NCI-H82 (cell line): ENCODE data around the gene TOLLIP.
"Not testable (repeated sequence)": the region's sequence is repeated elsewhere in the genome, so short reads cannot be mapped to it uniquely, and the experiment has no call there.

Experiments
- DNase-seq: peaks from one replicate; lab custom pipeline; 2025; lab: John Stamatoyannopoulos, UW

The TOLLIP gene

DNA sequence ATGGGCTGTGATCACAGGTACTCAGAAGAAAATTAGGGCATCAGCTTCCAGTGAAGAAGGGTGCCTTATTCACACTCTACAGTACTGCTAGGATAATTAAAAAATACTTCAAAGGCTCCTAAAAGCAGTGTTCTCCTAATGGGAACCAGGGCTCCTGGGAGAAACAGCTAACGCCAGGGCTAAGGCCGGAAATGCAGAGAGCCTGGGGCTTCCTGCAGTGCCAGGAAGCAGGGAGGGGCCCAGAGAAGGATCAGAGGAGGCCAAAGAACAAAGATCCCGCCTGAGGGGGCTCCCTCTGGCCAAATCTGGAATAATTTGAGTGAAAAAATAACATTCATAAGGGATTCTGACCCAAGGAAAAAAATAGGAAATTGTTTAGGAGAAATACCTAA is 27.5 kb downstream of the TOLLIP start:
- DNase-seq: no peak

DNA sequence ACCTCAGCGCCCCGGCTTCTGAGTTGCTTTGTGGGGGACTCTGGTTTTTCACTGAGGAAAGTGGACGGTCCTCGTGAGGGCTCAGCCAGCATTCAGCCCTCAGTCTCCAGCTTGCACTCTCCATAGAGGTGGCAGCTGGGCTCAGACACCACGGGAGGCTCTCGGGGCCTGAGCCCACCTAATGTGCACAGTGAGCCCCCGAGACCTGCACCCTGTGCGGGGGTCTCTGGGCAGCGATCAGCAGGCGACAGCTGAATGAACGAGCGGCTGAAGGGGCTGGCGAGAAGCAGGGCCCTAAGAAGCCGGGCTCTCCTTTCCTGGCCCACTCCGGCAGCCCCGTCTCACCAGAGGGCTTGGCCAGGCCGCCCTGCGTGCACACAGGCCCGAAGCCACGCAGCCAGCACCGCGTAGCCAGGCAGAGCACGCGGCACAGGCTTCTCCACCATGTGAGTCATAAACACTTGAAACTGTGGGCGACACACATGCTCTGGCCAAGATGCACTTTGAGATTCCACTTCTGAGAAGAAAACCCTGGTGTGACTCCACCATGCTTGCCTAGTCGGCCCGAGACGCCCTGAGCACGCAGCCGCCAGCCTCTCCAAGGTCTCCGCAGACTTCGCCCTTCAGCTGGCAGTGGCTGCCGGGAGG is 28.0 kb downstream of the TOLLIP start:
- DNase-seq: no peak

DNA sequence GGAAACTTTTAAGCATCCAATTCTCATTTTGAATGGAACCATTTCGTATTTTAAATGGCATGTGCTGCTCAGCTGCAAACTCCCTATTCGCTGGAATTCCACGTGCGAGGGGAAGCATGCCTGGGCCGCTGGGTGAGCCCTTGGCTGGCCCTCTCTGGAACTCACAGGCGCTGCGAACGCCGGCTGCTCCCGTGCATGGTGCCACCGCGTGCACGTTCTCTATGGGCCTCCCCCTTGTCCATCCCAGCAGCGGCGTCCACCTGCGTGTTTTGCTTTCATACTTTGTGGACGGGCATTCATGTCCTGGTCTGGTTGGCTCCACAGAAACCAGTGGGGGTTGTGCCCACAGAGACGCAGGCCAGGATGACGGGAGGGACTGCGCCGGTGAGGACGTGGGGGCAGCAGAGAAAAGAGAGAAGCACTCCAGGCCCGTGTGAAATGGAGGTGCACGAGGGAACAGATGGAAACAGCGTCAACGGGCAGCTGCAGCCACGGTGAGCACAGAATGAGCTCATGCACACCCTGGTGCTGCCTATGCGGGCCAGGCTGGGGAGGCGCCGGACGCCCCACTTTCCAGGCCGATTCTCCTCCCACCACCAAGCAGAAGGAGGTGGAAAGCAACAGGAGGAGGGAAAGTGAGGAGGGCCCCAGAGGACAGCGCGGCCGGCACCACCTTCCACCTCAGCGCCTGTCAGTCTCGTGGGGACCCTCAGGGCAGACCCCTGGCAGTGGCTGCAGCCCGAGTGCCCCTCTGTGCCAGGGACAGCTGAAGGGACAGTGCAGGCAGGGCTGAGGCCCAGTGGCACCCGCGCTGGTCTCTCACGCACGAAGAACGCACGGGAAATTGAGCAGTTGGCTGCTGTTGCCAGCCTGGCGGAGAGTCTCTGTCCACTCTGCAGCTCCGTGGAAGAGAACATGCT is 29.1 kb downstream of the TOLLIP start:
- DNase-seq: no peak

DNA sequence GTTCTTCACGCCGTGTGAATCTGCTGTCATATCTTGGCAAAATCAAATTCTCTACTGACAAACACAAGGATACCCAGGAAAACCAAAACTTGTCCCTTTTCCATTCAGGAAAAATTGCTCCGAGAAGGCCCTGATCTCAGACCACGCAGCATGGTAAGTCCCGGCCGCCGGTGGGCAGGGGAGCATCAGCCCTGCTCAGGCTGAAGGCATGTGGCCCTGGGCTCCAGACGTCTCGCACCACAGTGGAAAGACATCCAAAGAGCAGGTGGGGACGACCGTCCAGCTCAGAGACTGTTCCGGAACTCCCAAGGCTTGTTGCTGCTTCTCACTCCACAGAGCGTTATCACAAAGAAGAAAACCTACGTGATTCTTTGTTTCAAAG is 29.8 kb downstream of the TOLLIP start:
- no peak for DNase-seq

DNA sequence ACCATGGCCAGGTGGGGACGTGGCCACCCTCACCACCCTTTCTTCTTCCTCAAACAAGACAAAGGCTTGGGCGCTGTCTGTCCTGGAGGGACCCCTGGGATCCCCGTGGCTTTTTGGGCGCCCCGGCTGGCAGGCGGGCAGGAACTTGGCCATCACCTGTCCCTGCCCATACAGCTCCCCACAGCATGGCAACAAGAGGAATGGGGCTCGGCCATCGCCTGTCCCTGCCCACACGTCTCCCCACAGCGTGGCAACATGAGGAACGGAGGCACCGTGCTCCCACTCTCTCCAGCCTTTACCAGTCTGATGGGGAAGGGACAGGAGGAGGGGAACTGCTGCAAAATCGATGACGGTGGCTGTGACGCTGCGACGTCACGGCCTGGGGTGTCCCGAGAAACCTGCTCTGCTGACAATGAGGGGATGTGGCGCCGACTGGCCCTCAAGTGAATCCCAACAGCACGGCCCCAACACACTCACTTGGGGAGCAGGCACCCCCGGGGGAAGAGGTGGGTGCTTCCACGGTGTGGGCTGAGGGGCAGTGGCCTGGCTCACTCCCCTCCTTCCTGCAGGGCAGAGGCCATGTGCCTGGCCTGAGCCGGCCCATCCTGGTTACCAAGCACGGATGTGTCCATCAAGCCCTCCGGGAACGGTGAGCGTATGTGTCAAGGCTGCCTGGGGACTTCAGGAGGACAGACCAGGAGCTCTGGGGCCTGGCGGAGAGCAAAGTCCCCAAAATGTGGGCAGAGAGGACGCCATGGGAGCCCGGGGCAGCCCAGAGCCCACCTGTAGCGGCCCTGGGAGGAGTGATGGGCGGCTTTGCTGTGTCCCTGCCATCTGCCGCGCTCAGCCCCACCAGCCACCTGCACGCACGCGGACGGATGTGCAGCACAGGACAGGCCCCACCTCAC is 30.4 kb downstream of the TOLLIP start:
- DNase-seq: no peak

DNA sequence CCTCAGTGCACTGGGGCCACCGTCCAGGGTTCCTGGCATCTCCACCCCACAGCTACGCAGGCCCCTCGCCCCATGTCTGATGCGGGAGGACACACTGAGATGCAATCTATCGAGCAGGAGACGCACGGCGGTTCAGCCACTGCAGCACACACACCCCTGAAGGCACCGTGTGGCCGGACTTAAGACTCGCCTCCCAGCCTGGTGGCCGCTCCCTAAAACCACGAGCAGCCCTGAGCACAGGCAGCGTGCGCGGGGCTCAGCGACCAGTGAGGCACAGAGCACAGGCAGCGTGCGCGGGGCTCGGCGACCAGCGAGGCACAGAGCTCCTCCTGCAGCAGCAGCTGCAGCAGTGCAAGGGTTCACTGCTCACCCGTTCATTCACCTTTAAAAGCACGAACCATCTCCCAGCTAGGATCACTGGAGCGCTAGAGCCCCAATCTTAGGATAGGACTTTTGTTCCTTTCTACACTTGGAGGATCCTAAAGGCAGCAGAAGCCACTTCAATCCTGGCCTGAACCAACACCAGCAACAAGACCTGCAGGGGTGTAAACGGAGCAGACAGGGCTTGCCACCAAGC is 31.4 kb downstream of the TOLLIP start:
- no peak for DNase-seq

DNA sequence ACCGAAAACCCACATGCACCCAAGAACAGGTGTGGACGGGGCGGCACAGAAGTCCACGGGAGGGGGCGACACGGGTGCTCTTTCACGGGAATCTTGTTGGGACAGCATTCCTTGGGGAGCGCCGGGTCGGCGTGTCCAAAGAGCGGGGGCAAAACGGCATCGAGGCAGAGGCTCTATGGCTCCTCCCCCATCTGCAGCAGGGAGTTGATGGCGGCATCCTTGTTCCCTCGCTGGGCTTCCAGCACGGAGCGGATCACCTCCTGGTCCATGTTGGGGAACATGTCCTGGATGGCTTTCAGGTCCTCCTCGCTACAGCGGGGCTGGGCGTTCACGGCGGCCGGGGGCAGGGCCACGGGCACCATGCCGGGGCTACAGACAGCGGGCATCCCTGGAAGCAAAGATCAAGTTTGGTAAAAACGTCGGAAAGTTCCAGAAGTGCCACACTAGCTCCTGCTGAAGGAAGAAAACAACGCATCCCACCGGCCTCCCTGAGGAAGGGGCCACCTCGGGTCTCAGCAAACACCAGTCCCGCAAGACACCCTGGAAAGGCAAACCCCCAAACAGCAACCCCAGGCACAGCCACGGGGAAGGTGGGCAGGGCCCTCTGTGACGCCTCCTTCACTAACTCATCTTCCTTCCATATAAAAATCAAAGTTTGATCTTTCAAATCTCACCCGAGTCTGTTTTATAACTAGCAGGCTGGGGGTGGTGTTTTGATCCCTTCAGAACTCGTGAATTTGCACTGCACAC is 32.4 kb downstream of the TOLLIP start:
- no peak for DNase-seq

DNA sequence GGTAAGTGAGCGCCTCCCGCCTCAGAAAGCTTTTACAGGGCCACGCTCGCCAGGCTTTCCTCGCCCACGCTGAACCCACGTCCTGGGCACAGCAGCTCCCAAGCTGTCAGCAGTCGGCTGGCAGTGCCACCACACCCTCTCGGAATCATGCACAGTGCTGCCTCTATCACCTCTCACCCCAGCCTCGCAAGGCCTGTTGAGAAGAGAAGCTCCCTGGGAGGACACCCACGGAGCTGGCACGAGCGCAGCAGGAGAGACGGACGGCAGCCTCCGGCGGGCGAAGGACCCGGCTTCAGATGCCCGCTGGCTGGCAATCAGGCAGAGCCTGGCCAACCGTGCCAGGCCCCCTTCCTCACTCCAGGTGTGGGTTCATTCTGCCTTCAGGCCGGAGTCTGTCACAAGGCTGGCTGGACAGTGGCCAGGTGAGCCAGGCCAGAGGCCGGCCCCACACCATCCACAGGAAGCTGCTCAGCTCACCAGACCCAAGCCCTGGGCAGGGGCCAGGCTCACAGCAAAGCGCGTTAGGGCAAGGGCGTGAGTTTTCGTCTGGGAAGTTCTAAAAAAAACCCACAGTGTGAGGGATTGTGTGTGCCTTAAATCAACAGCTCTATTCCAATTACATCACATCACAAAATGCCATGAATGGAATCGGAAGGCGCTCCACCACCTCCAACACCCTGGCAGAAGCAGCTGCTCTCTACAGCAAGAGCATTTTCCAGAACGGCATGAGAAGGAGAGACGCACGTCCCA is 33.2 kb downstream of the TOLLIP start:
- no peak for DNase-seq

DNA sequence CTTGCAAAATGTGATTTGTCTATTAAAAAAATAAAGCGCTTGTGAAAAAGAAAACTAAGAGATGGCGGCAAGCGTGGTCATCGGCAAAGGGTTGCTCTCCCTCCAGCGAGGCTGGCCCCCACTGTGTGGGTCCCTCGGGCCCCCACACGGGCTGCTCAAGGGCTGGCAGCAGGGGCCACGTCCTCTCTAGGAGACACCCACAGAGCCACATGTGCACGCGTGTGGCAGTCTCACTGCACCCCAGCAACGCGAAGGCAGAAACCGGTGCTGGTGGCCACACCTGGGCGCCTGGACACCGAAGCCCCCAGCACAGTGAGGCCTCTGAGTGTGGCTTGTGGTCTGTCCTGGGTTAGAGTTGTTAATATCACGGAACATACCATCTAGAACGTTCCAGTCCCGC is 34.4 kb downstream of the TOLLIP start:
- DNase-seq: no peak

DNA sequence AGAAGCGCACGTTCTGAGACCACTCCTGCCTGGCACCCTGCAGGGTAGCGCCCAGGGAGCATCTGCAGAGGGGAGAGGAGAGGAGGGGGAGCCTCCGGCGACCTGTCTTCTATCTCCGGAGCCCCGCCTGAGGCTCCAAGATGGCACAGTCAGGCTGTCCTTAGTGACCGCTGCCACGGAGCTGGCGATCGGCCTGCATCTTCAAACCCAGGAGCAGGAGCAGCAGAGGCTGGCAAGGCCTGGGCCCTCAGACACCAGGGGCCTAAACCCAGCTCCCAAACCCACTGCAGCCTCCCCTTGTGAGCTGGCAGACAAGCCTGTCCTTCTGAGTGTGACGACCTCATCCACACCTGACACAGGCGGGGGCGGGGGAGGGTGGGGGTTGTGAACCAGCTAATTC is 34.9 kb downstream of the TOLLIP start:
- DNase-seq: no peak

DNA sequence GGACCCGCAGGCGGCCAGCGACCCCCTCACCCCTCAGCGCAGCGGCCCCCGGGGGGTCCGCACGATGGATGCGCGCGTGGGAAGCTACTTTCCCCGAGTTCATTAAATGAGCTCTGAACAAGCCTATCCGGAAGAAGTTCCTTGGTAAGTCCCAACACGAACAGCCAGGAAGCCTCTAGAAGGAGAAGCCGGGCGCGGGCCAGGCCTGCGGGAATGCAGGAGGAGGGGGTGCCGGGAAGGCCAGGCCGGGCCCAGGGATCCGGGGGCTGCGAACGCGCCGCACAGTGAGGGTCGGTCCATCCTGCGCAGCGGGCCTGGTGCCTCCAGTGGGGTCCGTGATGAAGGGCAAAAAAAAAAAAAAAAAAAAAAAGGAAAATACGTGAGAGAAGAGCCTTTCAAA is 36.9 kb downstream of the TOLLIP start:
- no peak for DNase-seq

DNA sequence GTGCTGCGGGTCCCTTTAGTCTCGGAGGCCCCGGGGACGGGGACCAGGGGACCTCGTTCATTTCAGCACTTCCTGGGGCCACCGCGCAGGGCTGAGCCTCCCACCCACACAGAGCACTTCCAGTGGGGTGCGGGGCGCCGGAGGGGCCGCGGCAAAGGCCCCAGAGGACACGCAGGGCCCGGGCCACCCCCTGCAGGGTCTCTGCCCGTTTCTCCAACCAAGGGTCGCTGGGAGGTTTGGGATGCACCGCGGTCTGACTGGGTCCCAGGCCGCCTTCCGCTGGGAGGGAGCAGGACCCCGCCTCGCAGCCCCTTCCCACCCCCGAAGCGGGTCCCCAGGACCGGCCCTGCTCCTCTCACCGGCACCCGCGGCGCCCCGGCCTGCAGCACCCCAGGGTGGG is 37.5 kb downstream of the TOLLIP start:
- DNase-seq: no peak

DNA sequence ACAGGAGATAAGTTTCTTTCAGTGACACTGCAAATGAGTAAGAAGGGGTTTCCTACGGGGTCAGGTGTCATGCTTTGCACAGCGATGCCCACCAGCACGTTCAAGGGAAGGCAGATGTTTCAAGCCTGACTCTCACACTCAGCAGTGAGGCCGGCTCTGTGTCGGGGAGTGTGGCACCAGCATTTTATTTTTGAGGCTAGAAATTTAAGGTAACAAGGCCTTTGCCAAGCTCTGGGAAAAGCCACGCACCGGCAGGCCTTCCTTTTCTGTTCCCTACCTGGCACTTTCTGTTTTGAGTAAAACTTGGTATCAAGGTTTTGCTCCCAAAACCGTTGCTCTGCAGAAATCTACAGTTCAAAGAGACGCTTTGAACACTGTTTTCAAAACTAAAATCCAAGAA is 38.0 kb downstream of the TOLLIP start:
- DNase-seq: no peak

DNA sequence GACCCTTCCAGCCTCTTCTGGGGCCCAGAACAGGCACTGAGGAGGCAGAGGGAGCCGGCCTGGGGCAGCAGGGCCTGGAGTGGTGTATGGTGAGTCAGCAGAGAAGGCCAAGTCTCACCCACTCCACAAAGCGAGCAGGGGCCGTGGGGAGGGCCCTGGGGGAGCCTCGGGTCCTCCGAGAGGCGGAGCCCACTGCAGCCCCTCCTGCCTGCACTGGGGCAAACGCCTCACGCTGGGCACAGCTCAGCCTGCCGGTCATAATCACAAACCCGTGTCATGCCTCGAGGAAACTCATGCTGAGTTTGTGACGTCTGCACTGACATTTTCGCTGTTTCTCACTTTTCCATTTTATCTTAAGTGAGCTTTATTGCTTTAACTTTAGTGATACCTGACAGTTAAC is 38.4 kb downstream of the TOLLIP start:
- no peak for DNase-seq

DNA sequence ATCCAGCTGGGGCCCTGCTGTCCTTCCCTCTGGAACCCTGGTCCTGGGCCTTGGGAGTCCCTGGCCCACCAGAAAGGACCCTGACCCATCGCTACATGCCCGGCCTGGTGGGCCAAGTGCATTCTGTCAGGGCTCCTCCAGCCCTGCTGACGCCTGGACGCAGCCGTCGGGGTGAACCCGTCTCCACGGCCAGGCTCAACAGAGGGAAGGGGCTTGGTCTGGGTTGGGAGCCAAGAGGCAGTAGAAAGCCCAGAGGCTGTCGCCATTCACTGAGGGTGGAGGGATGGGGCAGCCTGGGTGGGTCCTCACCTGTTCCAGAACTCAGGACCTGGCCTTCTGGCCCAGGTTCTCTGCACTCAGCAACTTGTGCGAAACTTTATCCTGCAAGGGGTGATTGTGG is 39.0 kb downstream of the TOLLIP start:
- DNase-seq: no peak

DNA sequence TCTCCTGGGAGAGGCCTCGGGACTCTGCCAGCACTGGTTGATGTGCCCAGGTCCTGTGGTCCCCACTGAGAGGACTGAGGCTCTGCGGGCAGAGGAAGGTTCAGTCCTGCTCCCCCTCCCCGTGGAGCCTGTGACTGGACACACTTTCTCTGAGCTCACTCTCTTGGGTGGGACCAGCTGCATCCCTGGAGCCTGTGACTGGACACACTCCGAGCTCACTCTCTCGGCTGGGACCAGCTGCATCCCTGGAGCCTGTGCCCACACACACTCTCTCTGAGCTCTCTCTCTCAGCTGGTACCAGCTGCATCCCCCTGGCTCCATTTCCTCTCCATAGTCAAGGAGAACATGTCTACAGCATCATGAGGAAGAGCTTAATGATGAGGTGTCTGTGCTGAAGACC is 39.5 kb downstream of the TOLLIP start:
- no peak for DNase-seq

DNA sequence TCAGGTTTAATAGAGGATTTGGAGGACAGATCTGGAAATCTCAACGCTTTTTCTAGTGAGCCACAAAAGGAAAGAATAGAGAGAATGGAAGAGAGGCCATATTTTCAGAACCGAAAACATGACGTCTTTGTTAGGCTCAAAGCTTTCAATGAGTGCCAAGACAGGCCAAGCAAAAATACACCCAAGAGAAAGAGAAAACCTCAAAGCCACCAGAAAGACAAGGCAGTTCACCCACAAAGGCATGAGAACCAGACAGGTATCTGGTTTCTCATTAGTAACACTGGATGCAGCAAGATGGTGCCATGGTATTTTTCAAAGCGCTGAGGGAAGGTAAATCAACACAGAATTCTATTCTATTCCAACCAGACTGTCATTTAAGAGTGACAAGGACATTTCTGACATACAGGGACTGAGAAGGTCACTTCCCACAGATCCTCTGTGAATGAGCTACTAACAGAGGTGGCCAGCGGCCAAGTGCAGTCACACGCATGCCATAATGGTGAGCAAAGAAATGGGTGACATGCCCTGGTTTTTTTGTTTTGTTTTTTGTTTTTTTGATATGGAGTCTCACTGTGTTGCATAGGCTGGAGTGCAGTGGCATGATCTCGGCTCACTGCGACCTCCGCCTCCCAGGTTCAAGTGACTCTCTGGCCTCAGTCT is 41.9 kb downstream of the TOLLIP start:
- DNase-seq: no peak

DNA sequence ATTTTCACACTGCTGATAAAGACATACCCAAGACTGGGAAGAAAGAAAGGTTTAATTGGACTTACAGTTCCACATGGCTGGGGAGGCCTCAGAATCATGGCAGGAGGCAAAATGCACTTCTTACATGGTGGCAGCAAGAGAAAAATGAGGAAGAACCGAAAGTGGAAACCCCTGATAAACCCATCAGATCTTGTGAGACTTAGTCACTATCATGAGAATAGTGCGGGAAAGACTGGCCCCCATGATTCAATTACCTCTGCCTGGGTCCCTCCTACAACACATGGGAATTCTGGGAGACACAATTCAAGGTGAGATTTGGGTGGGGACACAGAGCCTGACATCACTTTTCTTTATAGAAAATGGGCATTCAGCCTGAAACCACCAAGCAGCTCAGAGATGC is 42.5 kb downstream of the TOLLIP start:
- DNase-seq: not testable (repeated sequence)

DNA sequence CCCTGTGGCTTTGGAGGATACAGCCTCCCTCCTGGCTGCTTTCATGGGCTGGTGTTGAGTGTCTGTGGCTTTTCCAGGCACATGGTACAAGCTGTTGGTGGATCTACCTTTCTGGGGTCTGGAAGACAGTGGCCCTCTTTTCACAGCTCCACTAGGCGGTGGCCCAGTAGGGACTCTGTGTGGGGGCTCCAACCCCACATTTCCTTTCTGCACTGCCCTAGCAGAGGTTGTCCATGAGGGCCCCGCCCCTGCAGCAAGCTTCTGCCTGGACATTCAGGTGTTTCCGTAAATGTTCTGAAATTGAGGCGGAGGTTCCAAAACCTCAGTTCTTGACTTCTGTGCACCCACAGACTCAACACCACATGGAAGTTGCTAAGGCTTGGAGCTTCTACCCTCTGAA is 44.0 kb downstream of the TOLLIP start:
- DNase-seq: not testable (repeated sequence)

DNA sequence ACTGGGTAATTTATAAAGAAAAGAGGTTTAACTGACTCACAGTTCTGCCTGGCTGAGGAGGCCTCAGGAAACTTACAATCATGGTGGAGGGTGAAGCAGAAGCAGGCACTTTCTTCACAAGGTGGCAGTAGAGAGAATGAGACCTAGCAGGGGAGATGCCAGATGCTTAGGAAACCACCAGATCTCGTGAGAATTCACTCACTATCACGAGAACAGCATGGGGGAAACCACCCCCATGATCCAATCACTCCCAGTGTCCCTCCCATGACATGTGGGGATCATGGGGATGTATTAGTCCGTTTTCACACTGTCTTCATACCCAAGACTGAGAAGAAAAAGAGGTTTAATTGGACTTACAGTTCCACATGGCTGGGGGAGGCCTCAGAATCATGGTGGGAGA is 45.0 kb downstream of the TOLLIP start:
- DNase-seq: peak; percentile 73
